GM18867 (cell line): ENCODE results near the gene MBL2.

Experiments
- ATAC-seq: cut with Tn5 transposase; IDR thresholded peaks from one replicate; pipeline ENCODE4 v1.9.1; 2021; ENCODE audit warnings: mild to moderate bottlenecking, moderate library complexity; ENCODE audit not compliant: unreplicated experiment

MBL2 gene

GRCh38 chr10:52774182-52774581 is 1.6 kb upstream of the MBL2 start:
- ATAC-seq: no peak

DNA sequence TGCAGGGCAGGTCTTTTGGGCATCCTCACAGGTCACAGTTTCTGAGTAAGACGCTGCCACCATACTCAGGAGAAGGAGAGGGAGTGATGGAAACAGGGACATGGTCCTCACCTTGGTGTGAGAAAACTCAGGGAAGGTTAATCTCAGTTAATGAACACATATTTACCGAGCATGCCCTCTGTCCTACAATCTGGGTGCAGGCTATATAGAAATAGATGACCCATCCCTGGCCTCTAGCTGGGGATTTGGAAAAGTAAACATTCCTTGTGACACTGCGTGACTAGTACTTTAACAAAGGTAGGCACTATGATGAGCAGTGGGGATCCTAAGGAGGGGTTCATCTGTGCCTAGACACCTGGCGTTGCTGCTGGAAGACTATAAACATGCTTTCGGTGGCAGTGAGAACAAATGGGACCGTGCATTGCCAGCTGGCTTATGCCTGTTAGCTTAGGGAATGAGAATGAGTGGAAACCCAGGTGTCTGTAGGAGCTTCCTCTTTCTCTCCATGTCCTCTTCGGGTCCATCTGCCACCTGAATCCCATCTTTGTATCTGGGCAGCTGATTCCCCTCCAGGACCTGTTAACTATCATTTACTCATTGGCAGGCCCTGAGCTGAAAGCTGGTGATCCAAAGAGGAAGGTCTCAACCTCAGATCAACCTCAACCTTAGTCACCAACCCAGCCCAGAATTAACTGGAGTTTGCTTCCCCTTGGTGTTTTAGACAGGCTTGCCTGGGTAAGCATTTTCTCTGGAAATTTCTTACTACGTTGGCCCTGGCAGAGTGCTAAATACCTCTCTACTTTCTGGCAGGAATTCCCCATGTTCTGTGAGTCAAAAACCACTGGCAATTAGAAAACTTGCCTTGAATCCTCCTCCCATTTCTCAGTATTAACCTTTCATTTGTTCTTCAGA is 794 bp downstream of the MBL2 start:
- ATAC-seq: no peak

DNA sequence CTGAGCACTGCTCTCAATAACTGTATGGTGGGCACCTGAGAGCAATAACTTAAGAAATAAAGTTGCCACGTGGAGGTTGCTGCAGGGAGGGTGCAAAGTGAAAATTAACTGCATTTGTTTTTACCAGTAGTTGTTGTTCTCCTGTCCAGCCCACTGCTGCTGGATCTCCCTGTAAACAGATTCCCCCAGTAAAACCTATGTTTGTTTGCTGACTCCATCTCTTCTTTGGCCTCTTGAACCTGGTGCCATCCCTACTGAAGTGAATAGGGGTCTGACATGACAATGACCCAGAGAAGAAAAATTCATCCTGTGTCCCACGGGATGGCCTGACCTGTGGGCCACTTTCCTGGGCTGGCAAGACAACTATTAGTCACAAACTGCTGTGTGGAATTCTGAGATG is 1.7 kb downstream of the MBL2 start:
- ATAC-seq: no peak

DNA sequence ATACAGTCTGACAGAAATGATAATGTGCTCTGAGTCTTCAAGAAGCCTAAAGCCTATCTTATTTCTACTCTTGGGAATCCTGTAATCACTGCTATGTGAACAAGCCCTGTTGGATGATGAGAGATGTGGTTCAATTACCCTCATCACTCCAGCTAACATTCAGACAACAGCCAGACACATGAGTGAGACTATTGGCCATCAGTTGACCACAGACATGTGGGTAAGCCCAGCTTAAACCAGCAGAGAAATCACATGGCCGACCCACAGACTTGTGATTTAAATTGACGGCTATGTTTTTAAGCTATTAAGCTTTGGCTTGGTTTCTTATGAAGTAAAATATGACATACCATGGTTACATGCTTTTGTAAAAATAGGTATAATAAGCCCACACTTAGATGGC is 2.6 kb downstream of the MBL2 start:
- ATAC-seq: no peak

DNA sequence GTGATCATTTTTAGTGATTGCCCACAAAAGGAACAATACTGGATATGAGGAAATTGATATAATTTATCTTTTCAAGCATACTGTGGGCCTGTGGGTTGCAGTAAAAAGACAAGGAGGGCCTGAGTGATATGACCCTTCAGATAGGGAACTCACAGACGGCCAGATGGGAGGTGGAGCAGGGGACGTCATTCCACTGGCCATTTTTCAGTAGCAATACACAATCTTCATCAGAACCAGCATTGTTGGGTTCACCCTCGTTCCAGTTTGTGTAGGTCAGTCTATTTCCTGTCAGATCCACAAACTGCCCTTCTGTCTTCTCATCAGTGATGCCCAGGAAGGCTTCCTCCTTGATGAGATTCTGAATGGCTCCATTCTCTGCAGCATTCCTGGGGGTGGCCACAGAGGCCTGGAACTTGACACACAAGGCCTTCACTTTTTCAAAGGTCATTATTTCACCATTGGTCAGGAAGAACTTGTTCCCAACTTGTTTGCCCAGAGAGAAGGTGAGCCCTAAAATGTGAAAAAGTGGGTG is 4.5 kb downstream of the MBL2 start:
- no peak for ATAC-seq

DNA sequence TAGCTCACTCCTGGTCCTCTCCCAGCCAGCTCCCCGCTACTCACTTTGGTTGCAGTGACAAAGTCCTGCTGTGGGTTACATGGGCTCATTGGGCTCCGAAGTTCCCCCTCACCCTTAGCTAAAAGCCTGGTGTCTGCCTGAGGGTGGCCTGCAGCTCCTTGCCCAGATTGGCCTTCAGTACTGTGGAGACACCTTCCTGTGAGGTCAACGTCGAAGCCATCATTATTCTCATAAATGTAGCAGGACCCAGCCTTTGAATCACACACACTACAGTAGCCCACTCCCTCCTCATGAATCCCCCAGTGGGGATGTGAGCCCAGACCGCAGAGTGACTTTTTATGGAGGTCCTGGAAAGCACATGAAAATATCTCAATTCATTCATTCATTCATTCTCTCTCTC is 10.5 kb downstream of the MBL2 start:
- ATAC-seq: no peak

DNA sequence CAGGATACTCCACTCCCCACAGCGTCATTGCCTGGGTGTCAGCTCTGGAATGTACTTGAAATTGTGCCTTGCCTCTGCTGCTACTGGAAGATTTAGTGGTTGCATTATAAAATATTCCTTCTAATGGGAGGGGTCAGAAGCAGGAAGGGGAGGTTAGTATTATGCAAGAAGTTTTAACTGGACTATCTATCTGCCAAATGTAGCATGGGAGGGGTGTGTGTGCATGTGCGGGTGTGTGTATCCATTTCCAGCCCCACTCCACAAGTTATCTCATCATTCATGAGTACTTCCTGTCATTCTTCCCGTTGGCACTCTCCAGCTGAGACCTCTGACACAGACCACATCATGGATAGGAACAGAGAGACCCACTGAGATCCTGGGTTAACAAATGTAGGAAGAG is 13.4 kb downstream of the MBL2 start:
- ATAC-seq: no peak

DNA sequence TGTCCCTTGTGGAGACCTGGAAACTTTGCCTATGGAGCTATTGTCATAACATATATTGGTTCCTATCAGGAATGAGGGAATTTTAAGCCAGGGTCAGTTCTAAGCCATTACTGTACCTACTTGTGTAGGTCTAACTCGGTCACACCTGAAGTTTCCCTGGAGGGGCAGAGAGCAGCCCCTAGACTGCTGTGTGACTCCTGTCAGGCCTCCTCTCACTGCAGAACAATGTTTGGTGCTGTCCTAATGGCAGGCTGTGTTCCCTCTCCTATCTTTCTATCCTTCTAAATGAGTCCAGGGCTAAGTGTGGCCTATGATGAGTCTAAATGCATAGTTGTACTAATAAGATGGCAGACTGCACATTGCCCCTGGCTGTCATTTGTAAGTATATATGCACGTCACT is 14.2 kb downstream of the MBL2 start:
- no peak for ATAC-seq

DNA sequence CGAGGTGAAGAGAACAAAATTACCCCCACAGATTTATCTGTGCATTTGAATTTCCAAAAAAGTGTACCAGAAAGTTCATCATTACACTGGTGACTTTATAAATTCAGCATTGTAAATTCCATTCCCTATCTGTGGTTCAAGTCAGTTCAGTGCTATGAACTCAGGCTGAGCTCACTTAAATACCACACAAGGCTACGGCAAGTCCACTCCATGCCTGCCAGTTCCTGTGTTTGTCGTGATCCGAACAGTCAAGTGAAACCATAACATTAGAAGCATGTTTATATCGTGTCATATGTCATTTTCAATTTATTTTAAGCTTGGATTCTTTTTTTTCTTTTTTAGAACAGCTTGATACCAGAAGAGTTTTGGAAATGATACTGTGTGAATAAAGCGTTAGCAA is 14.8 kb downstream of the MBL2 start:
- ATAC-seq: no peak

- no peak for ATAC-seq
Observed at GRCh38 chr10:52756966-52757365, 15.6 kb downstream of the MBL2 start.

GRCh38 chr10:52756295-52756694 is 16.3 kb downstream of the MBL2 start:
- no peak for ATAC-seq

- ATAC-seq: no peak
Observed at GRCh38 chr10:52755297-52756062, 17.1 kb downstream of the MBL2 start.

GRCh38 chr10:52752801-52753445 is 19.7 kb downstream of the MBL2 start:
- ATAC-seq: no peak

DNA sequence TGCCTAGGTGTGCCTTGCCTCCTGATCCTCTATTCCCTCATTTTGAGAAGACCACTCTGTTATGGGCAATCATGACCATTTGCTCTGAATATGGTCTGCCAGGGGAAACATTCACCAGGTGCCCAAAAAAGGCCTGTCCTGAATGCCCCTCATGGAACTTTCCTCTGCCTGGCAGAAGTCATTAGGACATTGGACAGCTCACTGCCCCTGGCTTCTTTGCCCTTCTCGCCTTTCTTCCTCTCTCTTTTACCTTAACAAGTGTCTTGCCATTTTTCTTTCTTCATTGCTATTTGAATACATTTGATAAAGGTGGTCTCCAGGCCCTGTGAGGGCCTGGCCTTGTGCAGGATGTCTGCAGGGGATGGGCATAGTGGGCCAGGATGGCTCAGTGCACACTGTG is 20.3 kb downstream of the MBL2 start:
- no peak for ATAC-seq

DNA sequence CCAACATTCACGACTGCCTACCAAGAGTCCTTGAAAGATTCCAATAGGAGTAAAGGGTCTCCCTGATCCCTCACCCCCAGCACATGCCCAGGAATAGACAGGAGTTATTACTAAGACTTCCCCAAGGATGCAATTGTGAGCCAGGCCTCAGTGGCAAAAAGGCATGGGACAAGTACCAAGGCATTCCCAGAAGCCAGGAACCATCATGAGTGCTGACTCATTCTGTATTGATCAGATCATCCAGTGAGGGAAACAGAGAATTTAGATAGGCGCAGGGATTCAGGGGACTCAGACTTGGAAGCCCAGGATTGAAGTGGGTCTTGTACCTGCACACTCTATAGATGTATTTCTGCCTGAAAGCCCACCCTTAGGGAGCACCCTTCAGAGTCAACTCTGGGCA is 21.2 kb downstream of the MBL2 start:
- no peak for ATAC-seq

GRCh38 chr10:52750629-52751028 is 22.0 kb downstream of the MBL2 start:
- no peak for ATAC-seq

DNA sequence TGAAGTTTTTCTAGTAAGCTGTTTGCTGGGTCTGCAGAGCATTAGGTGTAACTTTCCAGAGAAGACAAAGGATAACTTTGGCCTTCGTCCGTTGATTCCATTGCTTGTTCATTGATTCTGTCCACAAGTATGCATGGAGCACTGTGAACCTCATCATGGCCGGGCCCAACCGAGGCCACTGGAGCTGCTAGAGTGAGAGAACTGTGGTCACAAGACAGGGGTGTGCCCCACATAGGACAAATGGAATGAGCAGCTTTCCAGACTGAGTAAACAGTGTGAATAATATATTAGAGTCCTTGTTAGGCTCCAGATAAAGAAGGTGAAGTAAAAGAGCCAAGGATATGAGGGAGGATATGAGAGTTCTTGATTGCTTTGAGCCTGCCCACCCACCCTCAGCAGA is 24.9 kb downstream of the MBL2 start:
- ATAC-seq: no peak

GRCh38 chr10:52746169-52746568 is 26.4 kb downstream of the MBL2 start:
- ATAC-seq: no peak

DNA sequence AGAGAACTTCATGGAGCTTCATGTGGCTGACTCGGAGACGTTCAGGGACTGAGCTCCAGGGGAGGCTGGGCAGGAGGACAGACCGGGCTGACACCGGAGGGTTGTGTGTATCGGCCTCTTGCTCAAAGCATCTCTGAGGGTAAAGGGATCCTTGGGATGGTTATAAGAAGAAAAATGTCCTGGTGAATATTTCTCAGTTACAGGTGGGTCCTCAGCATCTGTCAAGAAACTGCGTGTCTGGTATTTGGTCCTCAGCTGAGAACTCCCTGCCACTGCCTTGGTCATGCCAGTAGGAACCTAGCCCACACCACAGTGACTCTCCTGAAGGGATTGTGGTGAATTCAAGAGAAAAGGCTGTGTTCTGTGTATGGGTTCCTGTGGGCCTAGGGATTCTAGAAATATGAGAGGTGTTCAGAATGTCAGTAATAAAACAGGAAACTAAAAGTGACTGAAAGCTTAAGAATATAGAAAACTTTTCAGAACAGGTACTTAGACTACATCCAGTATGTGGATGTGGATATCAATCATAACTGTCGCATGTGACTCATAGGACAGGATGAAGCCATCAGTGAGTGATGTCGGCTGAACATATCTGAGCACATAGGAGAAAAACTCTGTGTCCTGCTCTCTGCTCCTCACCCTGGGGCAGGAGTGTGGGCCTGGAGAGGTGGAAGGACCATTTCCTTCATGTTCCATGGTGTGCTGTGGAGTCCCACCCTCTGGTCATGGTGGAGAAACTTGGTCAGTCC is 28.4 kb downstream of the MBL2 start:
- ATAC-seq: no peak

DNA sequence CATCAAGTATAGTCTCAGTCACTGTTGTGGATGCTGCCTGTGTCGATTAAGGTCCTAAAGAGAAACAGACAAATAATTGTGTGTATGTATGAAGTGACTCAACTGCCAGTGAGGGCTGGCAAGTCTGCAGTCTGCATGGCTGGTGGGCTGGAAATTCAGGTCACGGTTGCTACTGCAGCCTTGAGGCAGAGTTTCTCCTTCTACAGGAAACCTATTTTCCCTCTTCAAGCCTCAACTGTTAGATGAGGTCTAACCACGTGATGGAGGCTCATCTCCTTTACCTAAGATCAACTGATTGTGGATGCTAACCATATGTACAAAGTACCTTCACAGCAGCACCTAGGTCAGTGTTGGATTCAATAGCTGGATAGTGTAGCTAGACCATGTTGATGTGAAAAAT is 29.9 kb downstream of the MBL2 start:
- ATAC-seq: no peak

- no peak for ATAC-seq
Observed at GRCh38 chr10:52741851-52742250, 30.7 kb downstream of the MBL2 start.
